SK-N-SH (cell line): Measurements from ENCODE around the gene PLEKHG1.

Experiments
- CTCF ChIP-seq: fragments of 200-600 bp; sonication (generic); IDR thresholded peaks from 2 replicates; pipeline ENCODE4 v1.6.1; 2017; ENCODE audit warnings: antibody characterized with exemption, mild to moderate bottlenecking, moderate library complexity
- SMC3 ChIP-seq: IDR thresholded peaks from 2 replicates; pipeline ENCODE4 v1.6.1; 2012; ENCODE audit warnings: low read depth, low read length, improper control_type of control experiment
- TCF12 ChIP-seq: IDR thresholded peaks from 2 replicates; pipeline ENCODE4 v1.4.0; 2012

DNA sequence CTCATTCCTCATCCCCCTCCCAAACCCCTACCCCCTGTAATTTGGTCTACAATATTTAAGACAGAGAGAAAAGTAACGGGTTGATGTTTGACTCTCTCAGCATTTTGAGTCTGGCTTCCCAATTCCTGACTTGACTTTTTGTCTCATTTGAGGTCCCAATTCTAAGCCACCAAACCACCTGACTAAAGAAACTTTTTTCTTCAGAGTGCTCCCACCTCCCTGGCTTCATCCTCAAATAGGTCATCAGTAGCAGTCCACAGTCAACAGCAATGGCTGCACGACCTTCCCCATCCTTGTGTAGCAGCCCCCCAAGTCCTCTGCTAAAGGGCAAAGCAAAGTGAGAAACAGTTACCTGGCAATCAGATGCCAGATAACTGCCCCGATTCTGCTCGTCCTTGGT lies 1.8 kb downstream of the PLEKHG1 start:
- TF ChIP-seq CTCF (no peak), TCF12 (no peak), SMC3 (no peak)
